A549 (cell line): ENCODE measurements around the gene TGFBR2. TPM values are rescaled to one million over a fixed set of nuclear protein-coding genes. Genes with fewer than 3 reads are reported as not detected.

Experiments
- ATAC-seq, 2 experiments: fragments of 200-7000 bp in 1 of 2; fragments of >200 bp in 1 of 2; cut with Nextera tagmentation in 1 of 2; cut with Tn5 transposase in 1 of 2; 3 replicates each; pipeline versions ENCODE4 v1.8.0 to v1.9.1; 2018 to 2020; ENCODE audit warnings: mild to moderate bottlenecking in 1 of 2, moderate library complexity in 1 of 2
- CTCF ChIA-PET: fragments of 300-600 bp; sonication (Branson Sonifier 250); formaldehyde crosslinking; extraction: SDS; loops from one replicate; lab custom pipeline; 2021; ENCODE audit warnings: antibody characterized with exemption, inconsistent platforms; lab: Yijun Ruan, JAX
- POLR2A ChIA-PET: fragments of 350-600 bp; formaldehyde crosslinking; extraction: SDS; loops from one replicate; lab custom pipeline; 2021; ENCODE audit warnings: antibody characterized with exemption, inconsistent platforms; lab: Yijun Ruan, JAX
- DNase-seq, 2 experiments: peaks; one replicate each; pipeline versions ENCODE4 v3.0.0 to v3.0.0-alpha.2; 2011 to 2016; ENCODE audit warnings: low read depth in 1 of 2, low spot score in 1 of 2
- FAIRE-seq: peaks from 2 replicates; lab custom pipeline; 2011; peaks lifted over from hg19 to GRCh38; lab: Jason Lieb, UNC
- H3K27ac ChIP-seq, 2 experiments: fragments of >200 bp; sonication (Bioruptor Twin); formaldehyde crosslinking; 3 replicates each; pipeline ENCODE4 v1.5.1; 2016 to 2017
- H3K4me1 ChIP-seq: fragments of >200 bp; sonication (Bioruptor Twin); formaldehyde crosslinking; 3 replicates; pipeline ENCODE4 v1.6.1; 2016
- H3K4me2 ChIP-seq: fragments of >200 bp; sonication (Bioruptor Twin); formaldehyde crosslinking; 3 replicates; pipeline ENCODE4 v1.6.1; 2016
- H3K4me3 ChIP-seq: fragments of >200 bp; sonication (Bioruptor Twin); formaldehyde crosslinking; 3 replicates; pipeline ENCODE4 v1.5.1; 2016
- H3K9me3 ChIP-seq: fragments of >200 bp; sonication (Bioruptor Twin); formaldehyde crosslinking; 3 replicates; pipeline ENCODE4 v1.6.1; 2016
- CBX8 ChIP-seq: fragments of 200-600 bp; sonication (generic); IDR thresholded peaks from 2 replicates; pipeline ENCODE4 v1.6.1; 2016
- CTCF ChIP-seq: fragments of >200 bp; sonication (Bioruptor Twin); formaldehyde crosslinking; IDR thresholded peaks from 3 replicates; pipeline ENCODE4 v1.5.1; 2016
- E2F6 ChIP-seq: IDR thresholded peaks from 2 replicates; pipeline ENCODE4 v1.6.1; 2012; ENCODE audit warnings: low read depth, borderline replicate concordance
- EHMT2 ChIP-seq: fragments of 200-600 bp; sonication (generic); IDR thresholded peaks from 2 replicates; pipeline ENCODE4 v1.6.1; 2016; ENCODE audit warnings: antibody characterized with exemption, low read depth, mild to moderate bottlenecking, moderate library complexity
- EP300 ChIP-seq, 2 experiments: fragments of >200 bp; sonication (Bioruptor Twin); formaldehyde crosslinking; IDR thresholded peaks; 2 replicates in 1 of 2; 3 replicates in 1 of 2; pipeline ENCODE4 v1.6.1; 2016 to 2017
- ESRRA ChIP-seq: fragments of 150-350 bp; IDR thresholded peaks from 2 replicates; pipeline ENCODE4 v1.6.1; 2014; ENCODE audit warnings: mild to moderate bottlenecking, low read length, borderline replicate concordance
- FOXS1 ChIP-seq: fragments of 250-450 bp; sonication (Bioruptor Pico); IDR thresholded peaks from 2 replicates; pipeline ENCODE4 v1.5.0; 2020; ENCODE audit warnings: mild to moderate bottlenecking, moderate library complexity
- HES2 ChIP-seq: fragments of >200 bp; sonication (Bioruptor Twin); formaldehyde crosslinking; IDR thresholded peaks from 2 replicates; pipeline ENCODE4 v1.6.1; 2016
- HEYL ChIP-seq: fragments of 250-450 bp; sonication (Bioruptor Pico); IDR thresholded peaks from 2 replicates; pipeline ENCODE4 v1.8.0; 2021; ENCODE audit warnings: mild to moderate bottlenecking, moderate library complexity
- HMGXB4 ChIP-seq: fragments of 250-450 bp; sonication (Bioruptor Pico); IDR thresholded peaks from 2 replicates; pipeline ENCODE4 v1.5.0; 2021; ENCODE audit warnings: mild to moderate bottlenecking, moderate library complexity, borderline replicate concordance
- HOXB13 ChIP-seq: fragments of 250-450 bp; sonication (Bioruptor Pico); IDR thresholded peaks from 2 replicates; pipeline ENCODE4 v1.5.0; 2020; ENCODE audit warnings: low read depth, mild to moderate bottlenecking, moderate library complexity
- HOXB5 ChIP-seq: fragments of 250-450 bp; sonication (Bioruptor Pico); IDR thresholded peaks from 2 replicates; pipeline ENCODE4 v1.5.0; 2020; ENCODE audit warnings: mild to moderate bottlenecking, moderate library complexity
- MAX ChIP-seq: IDR thresholded peaks from 2 replicates; pipeline ENCODE4 v1.6.1; 2012
- MAZ ChIP-seq: fragments of 150-350 bp; IDR thresholded peaks from 2 replicates; pipeline ENCODE4 v1.6.1; 2014; ENCODE audit warnings: antibody characterized with exemption, low read depth, low read length, borderline replicate concordance
- MYC ChIP-seq: IDR thresholded peaks from 2 replicates; pipeline ENCODE4 v1.6.1; 2012; ENCODE audit warnings: mild to moderate bottlenecking, inconsistent platforms, low read length, improper control_type of control experiment, borderline replicate concordance
- NFE2L2 ChIP-seq: fragments of 150-350 bp; conservative IDR thresholded peaks from 2 replicates; pipeline ENCODE4 v1.6.1; 2014; ENCODE audit warnings: low read length
- PHF8 ChIP-seq: fragments of 200-600 bp; sonication (generic); IDR thresholded peaks from 2 replicates; pipeline ENCODE4 v1.6.1; 2016; ENCODE audit warnings: low read depth, mild to moderate bottlenecking, antibody characterized with exemption, moderate library complexity, borderline replicate concordance
- RAD21 ChIP-seq, 2 experiments: fragments of >200 bp in 1 of 2; sonication (Bioruptor Twin) in 1 of 2; formaldehyde crosslinking in 1 of 2; IDR thresholded peaks in 1 of 2; conservative IDR thresholded peaks in 1 of 2; 2 replicates in 1 of 2; 3 replicates in 1 of 2; pipeline ENCODE4 v1.6.1; 2012 to 2018; ENCODE audit warnings: inconsistent platforms in 1 of 2
- RCOR1 ChIP-seq: fragments of 150-350 bp; IDR thresholded peaks from 2 replicates; pipeline ENCODE4 v1.6.1; 2014; ENCODE audit warnings: antibody characterized with exemption, low read length, low read depth
- REST ChIP-seq: fragments of 200-600 bp; sonication (generic); IDR thresholded peaks from 2 replicates; pipeline ENCODE4 v1.6.1; 2016; ENCODE audit warnings: antibody characterized with exemption, mild to moderate bottlenecking, moderate library complexity
- SMC3 ChIP-seq: fragments of >200 bp; sonication (Bioruptor Twin); formaldehyde crosslinking; IDR thresholded peaks from 3 replicates; pipeline ENCODE4 v1.6.1; 2018; ENCODE audit warnings: inconsistent platforms
- SREBF2 ChIP-seq: fragments of 450-650 bp; IDR thresholded peaks from 2 replicates; pipeline ENCODE4 v1.6.1; 2014; ENCODE audit warnings: mild to moderate bottlenecking, moderate library complexity
- USF2 ChIP-seq: fragments of 450-650 bp; IDR thresholded peaks from 2 replicates; pipeline ENCODE4 v1.6.1; 2014; ENCODE audit warnings: antibody characterized with exemption
- ZC3H11A ChIP-seq: fragments of 450-650 bp; IDR thresholded peaks from 2 replicates; pipeline ENCODE4 v1.6.1; 2014; ENCODE audit warnings: antibody characterized with exemption, mild to moderate bottlenecking
- ZFP36 ChIP-seq: fragments of 450-650 bp; IDR thresholded peaks from 2 replicates; pipeline ENCODE4 v1.6.1; 2014; ENCODE audit warnings: borderline replicate concordance; ENCODE audit not compliant: partially characterized antibody
- ZNF302 ChIP-seq: fragments of 250-450 bp; sonication (Bioruptor Pico); IDR thresholded peaks from 2 replicates; pipeline ENCODE4 v1.9.0; 2021; ENCODE audit warnings: inconsistent platforms, mild to moderate bottlenecking, moderate library complexity
- WGBS: methylation state at CpG from one replicate; pipeline ENCODE4 v1.1.6; 2017; ENCODE audit errors: missing lambda C conversion rate; 5-methylcytosine and 5-hydroxymethylcytosine counted together
- polyA plus RNA-seq, 4 experiments: library from polyadenylated mRNA; depleted of rRNA in 3 of 4; stranded (reverse); fragments of >200 nt; fragmentation: RNase III in 1 of 4; extraction: RNeasy Plus Mini Kit Qiagen cat#74134 plus additional on column Dnase treatment in 1 of 4; gene quantifications; 2 replicates in 3 of 4; 3 replicates in 1 of 4; pipeline ENCODE4 v1.2.3, GENCODE V29; 2011 to 2017

Gene TGFBR2
- polyA plus RNA-seq, 2 of the 4 experiments (the other 2 are of a cell fraction) = 48.5 to 97.4 TPM

GRCh38 chr3:30657914-30658313 lies 51.5 kb downstream of the TGFBR2 start:
- ATAC-seq (peak in 1 of 2 experiments; percentile 10; a peak in 1 of 6 replicates), DNase-seq (no peak), FAIRE-seq (no peak)
- CTCF ChIA-PET = interaction anchor here (0.9 to 1.9 kb wide), 5 partner anchors 17 to 645 kb away, joined by 3 to 8 read pairs (median 4); no protein-coding TSS in a partner anchor
- TF ChIP-seq MYC (no peak), HMGXB4 (CRISPR knock-in tag) (no peak), MAZ (no peak), FOXS1 (no peak), EP300 (IDR thresholded peaks at IDR 0.05) (no peak), ZC3H11A (no peak), SMC3 (no peak), EHMT2 (no peak), RCOR1 (no peak), ESRRA (no peak), RAD21 (conservative IDR thresholded peaks at IDR 0.05 in 1 of 2, IDR thresholded peaks at IDR 0.05 in 1 of 2) (no peak), CTCF (no peak), HOXB13 (CRISPR knock-in tag) (no peak), E2F6 (no peak), SREBF2 (no peak), CBX8 (no peak), HOXB5 (CRISPR knock-in tag) (no peak), HEYL (no peak), ZNF302 (no peak), MAX (no peak)
- peak overlapping the region; percentile 95 to 97 for H3K27ac ChIP-seq
- peak overlapping the region; percentile 18; the same call in 1 of the 3 replicates for H3K4me3 ChIP-seq
- no peaks in the 10 kb centered on the region for H3K9me3 ChIP-seq
- POLR2A ChIA-PET = no interaction called here
- H3K4me2 ChIP-seq = peak overlapping the region; percentile 89
- 47% methylated on average over 3 of the region's 3 CpGs for WGBS
- H3K4me1 ChIP-seq = peaks cover 45% of the 10 kb centered on the region

- peak; percentile 44 to 68 for ATAC-seq
- peak in 1 of 2 experiments; percentile 36 for DNase-seq
- Histone ChIP-seq H3K27ac (peak overlapping the region; percentile 95 to 97), H3K4me2 (peak overlapping the region; percentile 89), H3K4me3 (peak overlapping the region; percentile 18; the same call in 1 of the 3 replicates), H3K9me3 (no peaks in the 10 kb centered on the region), H3K4me1 (peaks cover 45% of the 10 kb centered on the region)
- ChIA-PET POLR2A (interaction anchor here (0.6 to 1.1 kb wide), 2 partner anchors 147 to 1313 kb away, joined by 3 read pairs; no protein-coding TSS in a partner anchor), CTCF (interaction anchor here (0.6 to 1.9 kb wide), 8 partner anchors 17 to 646 kb away, joined by 3 to 8 read pairs (median 4); no protein-coding TSS in a partner anchor)
- 10% methylated on average over 9 of the region's 9 CpGs for WGBS
- FAIRE-seq = no peak
- TF ChIP-seq SREBF2 (no peak), PHF8 (no peak), CBX8 (no peak), ZFP36 (no peak), HES2 (no peak), HOXB5 (CRISPR knock-in tag) (no peak), MYC (no peak), REST (no peak), NFE2L2 (no peak), EHMT2 (no peak), USF2 (no peak), RAD21 (conservative IDR thresholded peaks at IDR 0.05 in 1 of 2, IDR thresholded peaks at IDR 0.05 in 1 of 2) (no peak; a peak in 1 of 5 replicates), RCOR1 (no peak)
Observed at GRCh38 chr3:30658328-30659052, 52.1 kb downstream of the TGFBR2 start.
